Naive thymus-derived CD4-positive, alpha-beta T cell (primary cell): ENCODE results near the gene XPO1. TPM values are rescaled to one million over a fixed set of nuclear protein-coding genes. Genes with fewer than 3 reads are reported as not detected.
A peak's percentile ranks its signal among the peaks of the same experiment; 100 is the strongest.

Source experiments
- ATAC-seq: fragments of 150-1000 bp; cut with Tn5 transposase; 2 replicates; pipeline ENCODE4 v1.10.0; 2021; ENCODE audit warnings: mild to moderate bottlenecking, moderate library complexity
- CTCF ChIA-PET: fragments of 350-600 bp; sonication (Branson Sonifier 250); formaldehyde crosslinking; loops from one replicate; lab custom pipeline; 2021; ENCODE audit warnings: antibody characterized with exemption; lab: Charles Lee
- POLR2A ChIA-PET: fragments of 350-600 bp; sonication (Branson Sonifier 250); formaldehyde crosslinking; loops from one replicate; lab custom pipeline; 2021; ENCODE audit warnings: antibody characterized with exemption, inconsistent platforms; lab: Charles Lee
- DNase-seq, 9 donors: peaks; one replicate each; pipeline versions ENCODE4 v3.0.0 to v3.0.0-alpha.2; 2020 to 2022; ENCODE audit warnings: mixed read lengths in 1 of 9
- H3K27ac ChIP-seq: one replicate; pipeline ENCODE4 v1.7.0; 2013; ENCODE audit warnings: mild to moderate bottlenecking, low read depth, low read length, moderate library complexity
- H3K27me3 ChIP-seq, 2 donors: one replicate each; pipeline ENCODE4 v1.7.0; 2013; ENCODE audit warnings: low read length in 2 of 2, mild to moderate bottlenecking in 2 of 2, moderate library complexity in 2 of 2; ENCODE audit not compliant: control insufficient read depth in 2 of 2, insufficient read depth in 2 of 2
- H3K36me3 ChIP-seq, 3 experiments: 1 replicate in 2 of 3; 2 replicates in 1 of 3; pipeline ENCODE4 v1.7.0; 2013; ENCODE audit warnings: low read length in 3 of 3, mild to moderate bottlenecking in 3 of 3, moderate library complexity in 1 of 3; ENCODE audit not compliant: insufficient read depth in 3 of 3, control insufficient read depth in 2 of 3
- H3K4me1 ChIP-seq, 2 donors: one replicate each; pipeline ENCODE4 v1.7.0; 2013; ENCODE audit warnings: low read length in 2 of 2, mild to moderate bottlenecking in 2 of 2, moderate library complexity in 1 of 2; ENCODE audit not compliant: control insufficient read depth in 2 of 2, insufficient read depth in 2 of 2
- H3K4me3 ChIP-seq: 2 replicates; pipeline ENCODE4 v1.7.0; 2013; ENCODE audit warnings: mild to moderate bottlenecking, low read length
- H3K9me3 ChIP-seq, 3 experiments: 1 replicate in 2 of 3; 2 replicates in 1 of 3; pipeline ENCODE4 v1.7.0; 2013; ENCODE audit warnings: low read length in 3 of 3; ENCODE audit not compliant: control insufficient read depth in 2 of 3
- H3K27ac Mint-ChIP-seq, 9 donors: one replicate each; pipeline ENCODE4 v1.8.0; 2020 to 2022; ENCODE audit warnings: mixed read lengths in 9 of 9, mild to moderate bottlenecking in 8 of 9, moderate library complexity in 5 of 9, inconsistent platforms in 2 of 9
- H3K27me3 Mint-ChIP-seq, 5 donors: one replicate each; pipeline ENCODE4 v1.8.0; 2021 to 2022; ENCODE audit warnings: mixed read lengths in 5 of 5, mild to moderate bottlenecking in 1 of 5
- H3K36me3 Mint-ChIP-seq, 5 donors: one replicate each; pipeline ENCODE4 v1.8.0; 2020 to 2022; ENCODE audit warnings: mixed read lengths in 5 of 5, mild to moderate bottlenecking in 3 of 5, inconsistent platforms in 1 of 5
- H3K4me1 Mint-ChIP-seq, 7 donors: one replicate each; pipeline ENCODE4 v1.8.0; 2020 to 2022; ENCODE audit warnings: mixed read lengths in 7 of 7, mild to moderate bottlenecking in 3 of 7, inconsistent platforms in 1 of 7
- H3K4me3 Mint-ChIP-seq, 10 donors: one replicate each; pipeline ENCODE4 v1.8.0; 2020 to 2022; ENCODE audit warnings: mild to moderate bottlenecking in 10 of 10, mixed read lengths in 10 of 10, moderate library complexity in 6 of 10, inconsistent platforms in 2 of 10
- H3K9me3 Mint-ChIP-seq, 11 donors: one replicate each; pipeline ENCODE4 v1.8.0; 2020 to 2022; ENCODE audit warnings: mixed read lengths in 11 of 11, mild to moderate bottlenecking in 4 of 11, inconsistent platforms in 1 of 11, moderate library complexity in 1 of 11
- intact Hi-C, 2 donors: fragments of 100-400 bp; cut with micrococcal nuclease; formaldehyde crosslinking; loops; one replicate each; pipeline ENCODE4 v1.15.1; 2023
- polyA plus RNA-seq, 2 donors: library from polyadenylated mRNA; unstranded; fragments of 300-500 nt; fragmentation: Illumina TruSeq; gene quantifications; one replicate each; pipeline ENCODE4 v1.2.3, GENCODE V29; 2021
- total RNA-seq, 6 experiments: library from RNA in 5 of 6; stranded (reverse) in 5 of 6; gene quantifications; 1 replicate in 5 of 6; 2 replicates in 1 of 6; pipeline ENCODE4 v1.2.3 and lab custom pipeline; 2021 to 2026

XPO1 gene
- total and polyA plus RNA-seq, 7 experiments from 2014 or later: 40.2 to 192 (median 140) TPM

DNA sequence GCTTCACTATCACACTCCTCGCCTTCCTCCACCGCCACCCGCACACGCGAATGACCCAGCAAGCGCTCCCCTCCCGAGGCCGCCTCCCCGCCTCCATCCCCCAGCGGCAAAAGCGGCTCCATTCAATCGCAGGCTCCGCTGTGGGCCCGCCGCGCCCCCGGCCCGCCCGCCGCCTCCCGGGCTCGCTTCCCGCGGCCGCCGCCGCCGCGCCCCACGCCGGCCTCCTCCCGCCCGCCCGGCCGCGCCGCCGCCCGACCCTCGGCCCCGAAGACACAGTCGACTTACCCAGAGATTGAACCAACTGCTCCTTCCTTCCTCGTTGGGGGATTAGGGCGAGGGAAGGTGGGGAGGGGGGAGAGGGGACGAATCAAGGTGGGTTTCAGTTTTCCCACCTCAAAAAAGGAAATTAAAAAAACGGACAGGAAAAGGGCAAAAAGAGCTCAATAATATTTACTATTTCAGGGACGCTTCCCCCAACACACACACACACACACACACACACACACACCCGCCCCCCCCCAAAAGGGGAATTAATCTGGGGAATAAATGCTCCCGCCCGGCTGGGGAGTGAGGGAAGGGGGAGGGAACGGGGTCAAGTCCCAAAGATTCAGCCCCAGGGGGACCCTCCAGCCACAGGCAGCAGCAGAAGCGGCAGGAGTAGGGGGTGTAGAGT is 743 bp downstream of the XPO1 start:
- Histone ChIP-seq H3K36me3 (peaks cover 0 to 7% (median 0%) of the 10 kb centered on the region in 3 experiments), H3K4me1 (peaks cover 19 to 24% of the 10 kb centered on the region in 2 donors), H3K27me3 (no peaks in the 10 kb centered on the region), H3K4me3 (peak overlapping the region; percentile 96), H3K27ac (peak overlapping the region; percentile 98), H3K9me3 (no peaks in the 10 kb centered on the region)
- Mint-ChIP-seq H3K4me1 (peaks cover 24 to 49% (median 35%) of the 10 kb centered on the region in 7 donors), H3K36me3 (peaks cover 0 to 7% (median 0%) of the 10 kb centered on the region in 5 donors), H3K27me3 (peaks cover 0 to 8% (median 0%) of the 10 kb centered on the region in 5 donors), H3K4me3 (peak overlapping the region; percentile 89 to 100 (median 98)), H3K9me3 (peaks cover 0 to 8% (median 0%) of the 10 kb centered on the region in 11 donors), H3K27ac (peak overlapping the region; percentile 94 to 100 (median 99))
- no peak for ATAC-seq
- intact Hi-C loops: loop anchor here (2.0 to 10.0 kb wide), 8 partner anchors 45 to 1650 kb away; partner anchors contain the start of genes PAPOLG (in 2 of the 2), COMMD1 (in 1 of the 2), EHBP1 (in 1 of the 2) and REL (in 1 of the 2)
- CTCF ChIA-PET: interaction anchor here (0.7 to 1.4 kb wide), 2 partner anchors 69 to 112 kb away, joined by 3 to 4 read pairs; no protein-coding TSS in a partner anchor
- DNase-seq: peak in 7 of 9 donors; percentile 3 to 46 (median 16)
- POLR2A ChIA-PET: interaction anchor here (0.6 to 3.4 kb wide), 25 partner anchors 9 to 782 kb away, joined by 3 to 26 read pairs (median 7); partner anchors contain the start of genes PAPOLG and USP34

DNA sequence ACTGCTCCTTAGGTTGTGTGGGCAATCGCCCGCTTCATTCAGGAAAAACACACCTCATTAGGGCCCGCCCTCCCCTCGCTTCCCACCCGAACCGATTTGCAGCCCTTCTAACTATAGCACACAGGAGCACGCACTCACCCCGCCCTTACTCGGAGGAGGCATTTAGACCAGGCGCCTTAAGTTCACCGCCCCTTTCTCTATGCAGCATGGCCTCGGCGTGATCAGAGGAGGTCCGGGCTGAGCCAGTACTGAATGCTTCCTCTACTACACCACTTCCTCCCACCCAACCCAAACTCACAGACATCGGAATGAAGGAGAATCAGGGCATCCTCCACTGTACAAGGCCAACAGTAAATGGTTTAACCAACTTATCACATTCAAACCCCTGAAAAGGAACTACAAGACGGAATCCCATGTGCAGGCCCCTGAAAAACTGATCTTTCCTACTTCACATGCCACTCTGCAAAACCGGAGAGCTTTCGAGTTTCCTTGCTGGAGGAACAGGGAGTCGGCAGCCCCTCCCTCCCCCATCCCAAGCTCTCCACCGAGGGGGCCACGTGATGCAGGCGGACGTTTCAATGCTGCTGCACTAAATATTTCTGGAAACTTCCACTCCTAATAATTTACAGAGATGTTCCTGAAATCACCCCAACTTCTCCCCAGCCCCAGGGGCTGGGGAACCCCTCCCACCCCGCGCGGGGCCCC is 1.4 kb downstream of the XPO1 start:
- ATAC-seq: peak; percentile 64
- ChIA-PET POLR2A (interaction anchor here (0.6 to 3.4 kb wide), 14 partner anchors 8 to 359 kb away, joined by 3 to 26 read pairs (median 5); no protein-coding TSS in a partner anchor), CTCF (interaction anchor here (1.4 kb wide), 1 partner anchor 111 kb away, joined by 4 read pairs; no protein-coding TSS in a partner anchor)

GRCh38 chr2:61536180-61536571 is 2.0 kb downstream of the XPO1 start:
- Histone ChIP-seq H3K27me3 (no peaks in the 10 kb centered on the region), H3K36me3 (peaks cover 0 to 7% (median 4%) of the 10 kb centered on the region in 3 experiments), H3K9me3 (no peaks in the 10 kb centered on the region), H3K4me1 (peaks cover 19 to 24% of the 10 kb centered on the region in 2 donors), H3K4me3 (peak overlapping the region; percentile 68), H3K27ac (peak overlapping the region; percentile 98)
- DNase-seq: peak in 2 of 9 donors; percentile 18
- Mint-ChIP-seq H3K9me3 (peaks cover 0 to 8% (median 0%) of the 10 kb centered on the region in 11 donors), H3K27me3 (peaks cover 0 to 8% (median 0%) of the 10 kb centered on the region in 5 donors), H3K4me1 (peaks cover 27 to 55% (median 40%) of the 10 kb centered on the region in 7 donors), H3K36me3 (peaks cover 0 to 10% (median 4%) of the 10 kb centered on the region in 5 donors), H3K4me3 (peak overlapping the region; percentile 89 to 100 (median 98)), H3K27ac (peak overlapping the region; percentile 94 to 99 (median 97))
- CTCF ChIA-PET: interaction anchor here (1.4 kb wide), 1 partner anchor 110 kb away, joined by 4 read pairs; no protein-coding TSS in a partner anchor
- POLR2A ChIA-PET: interaction anchor here (0.8 to 3.4 kb wide), 3 partner anchors 14 to 110 kb away, joined by 3 to 21 read pairs (median 3); no protein-coding TSS in a partner anchor
- intact Hi-C loops: loop anchor here (1.0 to 10.0 kb wide), 14 partner anchors 11 to 1649 kb away; partner anchors contain the start of genes PAPOLG (in 2 of the 2), B3GNT2 (in 1 of the 2), COMMD1 (in 1 of the 2) and EHBP1 (in 1 of the 2)
- ATAC-seq: no peak

More for the DNA sequence above, 1.4 kb downstream of the XPO1 start:
- peak overlapping the region; percentile 98 for H3K27ac ChIP-seq
- no peaks in the 10 kb centered on the region for H3K9me3 ChIP-seq
- no peaks in the 10 kb centered on the region for H3K27me3 ChIP-seq
- H3K9me3 Mint-ChIP-seq: peaks cover 0 to 8% (median 0%) of the 10 kb centered on the region in 11 donors
- H3K4me3 Mint-ChIP-seq: peak overlapping the region; percentile 89 to 100 (median 98)
- intact Hi-C loops: loop anchor here (1.0 to 10.0 kb wide), 14 partner anchors 11 to 1649 kb away; partner anchors contain the start of genes PAPOLG (in 2 of the 2), B3GNT2 (in 1 of the 2), COMMD1 (in 1 of the 2) and EHBP1 (in 1 of the 2)
- H3K36me3 Mint-ChIP-seq: peaks cover 0 to 8% (median 0%) of the 10 kb centered on the region in 5 donors
- peaks cover 24 to 51% (median 36%) of the 10 kb centered on the region in 7 donors for H3K4me1 Mint-ChIP-seq
- peaks cover 19 to 24% of the 10 kb centered on the region in 2 donors for H3K4me1 ChIP-seq
- peak; percentile 54 to 90 (median 83) for DNase-seq
- peak overlapping the region; percentile 94 to 99 (median 97) for H3K27ac Mint-ChIP-seq
- H3K4me3 ChIP-seq: peak overlapping the region; percentile 68
- peaks cover 0 to 7% (median under 1%) of the 10 kb centered on the region in 3 experiments for H3K36me3 ChIP-seq
- H3K27me3 Mint-ChIP-seq: peaks cover 0 to 8% (median 0%) of the 10 kb centered on the region in 5 donors

DNA sequence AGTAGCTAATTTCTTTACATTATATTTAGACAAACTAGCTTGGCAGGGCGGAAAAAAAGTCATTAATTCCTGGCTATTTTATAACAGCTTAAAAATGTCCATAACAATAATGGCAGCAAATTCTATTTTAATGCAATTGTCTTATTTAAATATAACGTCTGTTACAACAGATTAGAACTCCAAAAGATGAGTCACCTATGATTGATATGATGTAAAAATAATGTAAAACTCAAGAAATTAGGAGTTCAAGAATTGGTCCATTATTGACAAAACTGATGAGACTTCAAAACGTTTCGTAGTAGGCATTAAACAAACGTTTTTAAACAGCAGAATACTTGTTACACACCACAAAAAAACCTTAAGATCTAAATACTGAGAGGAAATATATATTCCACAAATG is 2.7 kb downstream of the XPO1 start:
- POLR2A ChIA-PET: interaction anchor here (0.7 to 0.9 kb wide), 4 partner anchors 12 to 87 kb away, joined by 3 to 6 read pairs (median 3); no protein-coding TSS in a partner anchor
- Histone ChIP-seq H3K9me3 (no peaks in the 10 kb centered on the region), H3K4me1 (peaks cover 24 to 26% of the 10 kb centered on the region in 2 donors), H3K27me3 (no peaks in the 10 kb centered on the region), H3K36me3 (peaks cover 0 to 7% (median 4%) of the 10 kb centered on the region in 3 experiments), H3K4me3 (peak overlapping the region; percentile 68), H3K27ac (peak overlapping the region; percentile 98)
- Mint-ChIP-seq H3K4me1 (peaks cover 33 to 62% (median 47%) of the 10 kb centered on the region in 7 donors), H3K4me3 (peak overlapping the region; percentile 89 to 100 (median 98)), H3K9me3 (peaks cover 0 to 8% (median 0%) of the 10 kb centered on the region in 11 donors), H3K27ac (peak overlapping the region in 8 of 9 donors; percentile 94 to 99 (median 96)), H3K36me3 (peaks cover 0 to 10% (median 4%) of the 10 kb centered on the region in 5 donors), H3K27me3 (peaks cover 0 to 8% (median 0%) of the 10 kb centered on the region in 5 donors)
- ATAC-seq: no peak
- no peak for DNase-seq
- CTCF ChIA-PET: interaction anchor here (0.7 kb wide), 1 partner anchor 1387 kb away, joined by 3 read pairs; no protein-coding TSS in a partner anchor
- intact Hi-C loops: loop anchor here (5.0 to 10.0 kb wide), 7 partner anchors 47 to 1648 kb away; partner anchors contain the start of genes PAPOLG (in 2 of the 2), COMMD1 (in 1 of the 2), EHBP1 (in 1 of the 2) and SANBR (in 1 of the 2)

DNA sequence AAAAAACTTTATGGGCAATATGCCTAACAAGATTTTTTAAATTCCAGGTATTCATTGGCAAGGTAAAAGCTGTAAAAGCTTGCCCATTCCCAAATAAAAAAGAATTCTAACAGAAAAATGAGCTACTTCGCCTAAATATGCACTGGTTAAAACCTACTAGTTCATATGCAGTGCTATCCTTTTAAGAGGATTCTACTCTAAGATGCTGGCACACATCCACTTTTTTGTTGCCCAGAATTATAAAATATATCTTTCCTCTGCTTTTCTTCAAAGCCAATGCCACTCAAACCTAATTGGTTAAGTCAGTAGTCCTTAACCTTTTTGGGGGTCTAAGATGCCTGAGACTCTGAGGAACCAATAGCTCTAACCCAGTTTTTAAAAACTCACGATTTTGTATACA is 3.2 kb downstream of the XPO1 start:
- Mint-ChIP-seq H3K36me3 (peaks cover 0 to 10% (median 4%) of the 10 kb centered on the region in 5 donors), H3K4me3 (peak overlapping the region; percentile 59 to 100 (median 97)), H3K27ac (peak overlapping the region in 8 of 9 donors; percentile 63 to 99 (median 96)), H3K4me1 (peaks cover 36 to 67% (median 52%) of the 10 kb centered on the region in 7 donors), H3K27me3 (peaks cover 0 to 8% (median 0%) of the 10 kb centered on the region in 5 donors), H3K9me3 (peaks cover 0 to 8% (median 0%) of the 10 kb centered on the region in 11 donors)
- Histone ChIP-seq H3K36me3 (peaks cover 0 to 7% (median 4%) of the 10 kb centered on the region in 3 experiments), H3K4me3 (peak overlapping the region; percentile 18), H3K4me1 (peaks cover 24 to 29% of the 10 kb centered on the region in 2 donors), H3K27me3 (no peaks in the 10 kb centered on the region), H3K9me3 (no peaks in the 10 kb centered on the region), H3K27ac (peak overlapping the region; percentile 98)
- ATAC-seq: no peak
- CTCF ChIA-PET: interaction anchor here (0.7 to 0.9 kb wide), 2 partner anchors 46 to 1387 kb away, joined by 3 read pairs; no protein-coding TSS in a partner anchor
- no peak for DNase-seq
- intact Hi-C loops: loop anchor here (5.0 to 10.0 kb wide), 7 partner anchors 47 to 1648 kb away; partner anchors contain the start of genes PAPOLG (in 2 of the 2), COMMD1 (in 1 of the 2), EHBP1 (in 1 of the 2) and SANBR (in 1 of the 2)
- POLR2A ChIA-PET: interaction anchor here (0.6 to 0.9 kb wide), 5 partner anchors 11 to 130 kb away, joined by 3 to 7 read pairs (median 3); no protein-coding TSS in a partner anchor
